K562 (cell line): Measurements from ENCODE around the gene RTF1. TPM values are rescaled to one million over a fixed set of nuclear protein-coding genes. Genes with fewer than 3 reads are reported as not detected.

Experiments used
- ETV6 ChIP-seq, 3 experiments: fragments of 150-350 bp in 1 of 3; sonication (generic) in 1 of 3; formaldehyde crosslinking in 1 of 3; IDR thresholded peaks; 2 replicates each; pipeline versions ENCODE4 v1.6.1 to v1.8.0; 2014 to 2022; ENCODE audit warnings: borderline replicate concordance in 2 of 3, low read depth in 2 of 3, antibody characterized with exemption in 1 of 3, low read length in 1 of 3, mild to moderate bottlenecking in 1 of 3, missing genetic modification reagents in 1 of 3
- GABPA ChIP-seq: fragments of 200-800 bp; sonication (Bioruptor generic); conservative IDR thresholded peaks from 2 replicates; pipeline ENCODE4 v1.6.1; 2016; ENCODE audit warnings: low read depth, missing genetic modification characterization, missing compliant biosample characterization
- HDAC2 ChIP-seq: fragments of 450-650 bp; IDR thresholded peaks from 2 replicates; pipeline ENCODE4 v1.6.1; 2016; ENCODE audit warnings: mild to moderate bottlenecking
- HNRNPK ChIP-seq: fragments of 200-400 bp; formaldehyde crosslinking; IDR thresholded peaks from one replicate; pipeline ENCODE4 v1.6.1; 2018; ENCODE audit warnings: mild to moderate bottlenecking, low read depth, low read length; ENCODE audit not compliant: poor library complexity, severe bottlenecking
- HNRNPL ChIP-seq: fragments of 200-400 bp; formaldehyde crosslinking; IDR thresholded peaks from 2 replicates; pipeline ENCODE4 v1.6.1; 2017; ENCODE audit warnings: low read depth, mild to moderate bottlenecking, low read length
- MCM2 ChIP-seq: fragments of 450-650 bp; IDR thresholded peaks from 2 replicates; pipeline ENCODE4 v1.6.1; 2017; ENCODE audit warnings: low read depth, mild to moderate bottlenecking
- MEIS2 ChIP-seq: fragments of 450-650 bp; IDR thresholded peaks from 2 replicates; pipeline ENCODE4 v1.6.1; 2014; ENCODE audit warnings: mild to moderate bottlenecking; ENCODE audit not compliant: partially characterized antibody
- MNT ChIP-seq, 2 experiments: fragments of 450-650 bp; conservative IDR thresholded peaks; 2 replicates each; pipeline ENCODE4 v1.6.1; 2017; ENCODE audit warnings: mild to moderate bottlenecking in 2 of 2, moderate library complexity in 2 of 2
- NFATC3 ChIP-seq: fragments of 450-650 bp; IDR thresholded peaks from 2 replicates; pipeline ENCODE4 v1.6.1; 2017; ENCODE audit warnings: mild to moderate bottlenecking
- PHF20 ChIP-seq: fragments of 450-650 bp; IDR thresholded peaks from 2 replicates; pipeline ENCODE4 v1.6.1; 2018; ENCODE audit not compliant: partially characterized antibody
- PURB ChIP-seq: sonication (generic); formaldehyde crosslinking; IDR thresholded peaks from 2 replicates; pipeline ENCODE4 v1.9.0; 2021; ENCODE audit warnings: low read depth, mild to moderate bottlenecking, missing genetic modification reagents
- RFX1 ChIP-seq: fragments of 450-650 bp; IDR thresholded peaks from 2 replicates; pipeline ENCODE4 v1.6.1; 2016; ENCODE audit warnings: mild to moderate bottlenecking, moderate library complexity
- YY1 ChIP-seq, 3 experiments: IDR thresholded peaks; 2 replicates each; pipeline ENCODE4 v1.6.1; 2011; ENCODE audit warnings: low read length in 2 of 3, mild to moderate bottlenecking in 2 of 3, moderate library complexity in 2 of 3, borderline replicate concordance in 1 of 3, control low read depth in 1 of 3, low read depth in 1 of 3; ENCODE audit not compliant: insufficient read depth in 3 of 3, insufficient replicate concordance in 2 of 3, control insufficient read depth in 1 of 3, insufficient read length in 1 of 3; ENCODE audit errors: extremely low read depth in 1 of 3
- ZNF121 ChIP-seq: sonication (generic); formaldehyde crosslinking; conservative IDR thresholded peaks from 2 replicates; pipeline ENCODE4 v1.8.0; 2022; ENCODE audit warnings: missing genetic modification reagents
- ZNF124 ChIP-seq: sonication (generic); formaldehyde crosslinking; IDR thresholded peaks from 2 replicates; pipeline ENCODE4 v1.8.1; 2022; ENCODE audit warnings: missing genetic modification reagents
- ZNF41 ChIP-seq: fragments of 250-450 bp; sonication (Bioruptor Pico); conservative IDR thresholded peaks from 2 replicates; pipeline ENCODE4 v1.4.0; 2020; ENCODE audit warnings: mild to moderate bottlenecking
- ZNF785 ChIP-seq: fragments of 250-450 bp; sonication (Bioruptor Pico); IDR thresholded peaks from 2 replicates; pipeline ENCODE4 v1.4.0; 2020; ENCODE audit warnings: mild to moderate bottlenecking
- polyA plus RNA-seq, 8 experiments: library from polyadenylated mRNA; depleted of rRNA in 4 of 8; stranded (reverse) in 5 of 8; unstranded in 3 of 8; fragments of >200 nt; fragmentation: Nextera tagmentation in 2 of 8; fragmentation: Illumina TruSeq in 1 of 8; extraction: Ambion mirVana in 2 of 8; extraction: Trizol in 1 of 8; gene quantifications; 2 replicates each; pipeline versions ENCODE4 v1.2.1 to v1.2.3, GENCODE V29; 2011 to 2014; ENCODE audit warnings: inconsistent platforms in 1 of 8, missing spikeins in 1 of 8
- total RNA-seq, 7 experiments: library from RNA; depleted of rRNA in 6 of 7; stranded (reverse); fragments of >200 nt in 6 of 7; fragmentation: Illumina TruSeq in 2 of 7; extraction: Trizol in 2 of 7; gene quantifications; 2 replicates each; pipeline versions ENCODE4 v1.2.1 to v1.2.3, GENCODE V29; 2011 to 2021; ENCODE audit warnings: low replicate concordance in 1 of 7
- TF ChIP-seq, protein P1 (sequence below): fragments of 250-450 bp; sonication (Bioruptor Pico); IDR thresholded peaks from 2 replicates; pipeline ENCODE4 v1.9.0; 2021; ENCODE audit warnings: mild to moderate bottlenecking, inconsistent platforms
- TF ChIP-seq, protein P2 (sequence below): fragments of 250-450 bp; sonication (Bioruptor Pico); IDR thresholded peaks from 2 replicates; pipeline ENCODE4 v1.4.0; 2020; ENCODE audit warnings: mild to moderate bottlenecking, moderate library complexity, borderline replicate concordance

RTF1 gene
- total and polyA plus RNA-seq, 9 of the 15 experiments (the other 6 are each of a cell fraction or from before 2014, with no cell fraction given): 7.6 to 69.5 (median 31.5) TPM

DNA sequence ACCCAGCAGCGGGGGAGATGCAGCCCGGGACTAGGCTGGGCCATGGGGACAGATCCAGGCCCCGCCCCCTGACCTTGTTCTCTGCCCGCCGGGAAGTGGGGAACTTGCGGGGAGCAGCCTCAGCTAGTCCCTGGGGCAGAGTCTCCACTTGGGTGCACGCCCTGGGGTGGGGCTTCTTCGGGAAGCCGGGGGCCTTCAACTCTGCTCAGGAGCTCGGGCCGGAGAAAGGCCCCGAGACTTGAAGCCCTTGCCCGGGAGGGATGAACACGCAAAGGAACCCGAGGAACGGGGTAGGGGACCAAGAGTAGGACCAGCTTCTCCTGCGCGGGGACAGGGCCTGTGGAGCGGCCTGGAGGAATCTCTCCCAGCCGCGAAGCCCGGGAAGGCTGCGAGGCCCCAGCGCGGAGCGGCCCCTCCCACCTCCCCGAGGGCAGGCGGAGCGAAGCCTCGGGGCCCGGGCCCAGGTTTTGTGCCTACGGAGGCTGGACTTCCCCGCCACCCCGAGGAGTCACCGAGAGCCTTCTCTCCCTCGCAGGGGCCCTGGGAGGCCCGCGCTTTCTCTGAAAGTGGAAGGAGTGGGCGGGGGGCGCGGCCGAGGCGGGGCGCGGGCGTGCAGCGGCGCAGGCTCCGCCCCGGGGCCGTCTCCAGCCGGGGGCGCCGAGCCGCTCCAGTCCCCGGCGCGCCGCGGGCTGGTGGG, 76.5 kb downstream of the RTF1 start, which contains the start of gene ITPKA (continued):
- TF ChIP-seq, protein P1, sequence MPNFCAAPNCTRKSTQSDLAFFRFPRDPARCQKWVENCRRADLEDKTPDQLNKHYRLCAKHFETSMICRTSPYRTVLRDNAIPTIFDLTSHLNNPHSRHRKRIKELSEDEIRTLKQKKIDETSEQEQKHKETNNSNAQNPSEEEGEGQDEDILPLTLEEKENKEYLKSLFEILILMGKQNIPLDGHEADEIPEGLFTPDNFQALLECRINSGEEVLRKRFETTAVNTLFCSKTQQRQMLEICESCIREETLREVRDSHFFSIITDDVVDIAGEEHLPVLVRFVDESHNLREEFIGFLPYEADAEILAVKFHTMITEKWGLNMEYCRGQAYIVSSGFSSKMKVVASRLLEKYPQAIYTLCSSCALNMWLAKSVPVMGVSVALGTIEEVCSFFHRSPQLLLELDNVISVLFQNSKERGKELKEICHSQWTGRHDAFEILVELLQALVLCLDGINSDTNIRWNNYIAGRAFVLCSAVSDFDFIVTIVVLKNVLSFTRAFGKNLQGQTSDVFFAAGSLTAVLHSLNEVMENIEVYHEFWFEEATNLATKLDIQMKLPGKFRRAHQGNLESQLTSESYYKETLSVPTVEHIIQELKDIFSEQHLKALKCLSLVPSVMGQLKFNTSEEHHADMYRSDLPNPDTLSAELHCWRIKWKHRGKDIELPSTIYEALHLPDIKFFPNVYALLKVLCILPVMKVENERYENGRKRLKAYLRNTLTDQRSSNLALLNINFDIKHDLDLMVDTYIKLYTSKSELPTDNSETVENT (CRISPR knock-in tag): no peak
- TF ChIP-seq ZNF41 (CRISPR knock-in tag): no peak
- TF ChIP-seq ZNF121 (CRISPR knock-in tag): 0 out of 2 replicates have a peak, but pooled peaks have one; percentile 6
- no peak for TF ChIP-seq MEIS2
- TF ChIP-seq HDAC2: peak; percentile 44; the same call in 1 of the 2 replicates
- TF ChIP-seq, protein P2, sequence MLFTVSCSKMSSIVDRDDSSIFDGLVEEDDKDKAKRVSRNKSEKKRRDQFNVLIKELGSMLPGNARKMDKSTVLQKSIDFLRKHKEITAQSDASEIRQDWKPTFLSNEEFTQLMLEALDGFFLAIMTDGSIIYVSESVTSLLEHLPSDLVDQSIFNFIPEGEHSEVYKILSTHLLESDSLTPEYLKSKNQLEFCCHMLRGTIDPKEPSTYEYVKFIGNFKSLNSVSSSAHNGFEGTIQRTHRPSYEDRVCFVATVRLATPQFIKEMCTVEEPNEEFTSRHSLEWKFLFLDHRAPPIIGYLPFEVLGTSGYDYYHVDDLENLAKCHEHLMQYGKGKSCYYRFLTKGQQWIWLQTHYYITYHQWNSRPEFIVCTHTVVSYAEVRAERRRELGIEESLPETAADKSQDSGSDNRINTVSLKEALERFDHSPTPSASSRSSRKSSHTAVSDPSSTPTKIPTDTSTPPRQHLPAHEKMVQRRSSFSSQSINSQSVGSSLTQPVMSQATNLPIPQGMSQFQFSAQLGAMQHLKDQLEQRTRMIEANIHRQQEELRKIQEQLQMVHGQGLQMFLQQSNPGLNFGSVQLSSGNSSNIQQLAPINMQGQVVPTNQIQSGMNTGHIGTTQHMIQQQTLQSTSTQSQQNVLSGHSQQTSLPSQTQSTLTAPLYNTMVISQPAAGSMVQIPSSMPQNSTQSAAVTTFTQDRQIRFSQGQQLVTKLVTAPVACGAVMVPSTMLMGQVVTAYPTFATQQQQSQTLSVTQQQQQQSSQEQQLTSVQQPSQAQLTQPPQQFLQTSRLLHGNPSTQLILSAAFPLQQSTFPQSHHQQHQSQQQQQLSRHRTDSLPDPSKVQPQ (CRISPR knock-in tag): no peak
- TF ChIP-seq RFX1: no peak
- peak in 1 of 3 experiments; percentile 44 for TF ChIP-seq YY1 (IDR thresholded peaks at IDR 0.05; ENCODE audit: borderline replicate concordance in 1 of 3, control insufficient read depth in 1 of 3, extremely low read depth in 1 of 3, insufficient read depth in 3 of 3, insufficient read length in 1 of 3, insufficient replicate concordance in 2 of 3, low read depth in 1 of 3, low read length in 2 of 3)
- TF ChIP-seq NFATC3: no peak
- TF ChIP-seq ZNF785: no peak
- TF ChIP-seq ZNF124: no peak
- no peak for TF ChIP-seq HNRNPK
- TF ChIP-seq PURB (CRISPR knock-in tag): no peak
- peak in 1 of 2 experiments; percentile 45; a peak in 3 of 4 replicates for TF ChIP-seq MNT (conservative IDR thresholded peaks at IDR 0.05)
- peak; percentile 48 for TF ChIP-seq PHF20
- TF ChIP-seq MCM2: no peak
- no peak for TF ChIP-seq ETV6 (IDR thresholded peaks at IDR 0.05; ENCODE audit: borderline replicate concordance in 1 of 2, low read depth in 2 of 2, low read length in 1 of 2)
- TF ChIP-seq ETV6 (CRISPR knock-in tag; IDR thresholded peaks at IDR 0.05; ENCODE audit: borderline replicate concordance): no peak
- no peak for TF ChIP-seq GABPA (tag)
- no peak for TF ChIP-seq HNRNPL
